Stimulated activated CD8-positive, alpha-beta memory T cell treated with anti-CD3 and anti-CD28 coated beads, Interleukin-7, amount 100 ng/mL, for 4 hours (primary cell): ENCODE data around the gene ADGRG3.
A peak's percentile ranks its signal among the peaks of the same experiment; 100 is the strongest.

ENCODE experiments used
- DNase-seq, 2 donors: peaks; one replicate each; pipeline ENCODE4 v3.0.0-alpha.2; 2020; ENCODE audit warnings: low read depth in 2 of 2

Gene ADGRG3, protein sequence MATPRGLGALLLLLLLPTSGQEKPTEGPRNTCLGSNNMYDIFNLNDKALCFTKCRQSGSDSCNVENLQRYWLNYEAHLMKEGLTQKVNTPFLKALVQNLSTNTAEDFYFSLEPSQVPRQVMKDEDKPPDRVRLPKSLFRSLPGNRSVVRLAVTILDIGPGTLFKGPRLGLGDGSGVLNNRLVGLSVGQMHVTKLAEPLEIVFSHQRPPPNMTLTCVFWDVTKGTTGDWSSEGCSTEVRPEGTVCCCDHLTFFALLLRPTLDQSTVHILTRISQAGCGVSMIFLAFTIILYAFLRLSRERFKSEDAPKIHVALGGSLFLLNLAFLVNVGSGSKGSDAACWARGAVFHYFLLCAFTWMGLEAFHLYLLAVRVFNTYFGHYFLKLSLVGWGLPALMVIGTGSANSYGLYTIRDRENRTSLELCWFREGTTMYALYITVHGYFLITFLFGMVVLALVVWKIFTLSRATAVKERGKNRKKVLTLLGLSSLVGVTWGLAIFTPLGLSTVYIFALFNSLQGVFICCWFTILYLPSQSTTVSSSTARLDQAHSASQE

DNA sequence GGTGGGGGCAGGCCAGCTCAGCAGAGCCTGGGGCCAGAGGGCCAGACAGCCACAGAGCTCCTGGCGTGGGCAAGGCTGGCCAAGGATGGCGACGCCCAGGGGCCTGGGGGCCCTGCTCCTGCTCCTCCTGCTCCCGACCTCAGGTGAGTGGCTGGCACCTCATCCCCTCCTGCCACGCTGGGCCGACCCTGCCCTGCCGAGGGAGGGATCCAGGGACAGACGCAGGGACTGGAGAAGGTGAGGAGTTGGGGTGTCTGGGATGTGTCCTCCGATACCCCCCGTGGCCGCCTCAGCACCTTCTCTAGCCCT is at the start of gene ADGRG3:
TSS of gene ADGRG3 (plus strand) at position 44 of the 309 bp plus-strand sequence. CDS start at position 86, 42 bp downstream.
- no peak for DNase-seq

DNA sequence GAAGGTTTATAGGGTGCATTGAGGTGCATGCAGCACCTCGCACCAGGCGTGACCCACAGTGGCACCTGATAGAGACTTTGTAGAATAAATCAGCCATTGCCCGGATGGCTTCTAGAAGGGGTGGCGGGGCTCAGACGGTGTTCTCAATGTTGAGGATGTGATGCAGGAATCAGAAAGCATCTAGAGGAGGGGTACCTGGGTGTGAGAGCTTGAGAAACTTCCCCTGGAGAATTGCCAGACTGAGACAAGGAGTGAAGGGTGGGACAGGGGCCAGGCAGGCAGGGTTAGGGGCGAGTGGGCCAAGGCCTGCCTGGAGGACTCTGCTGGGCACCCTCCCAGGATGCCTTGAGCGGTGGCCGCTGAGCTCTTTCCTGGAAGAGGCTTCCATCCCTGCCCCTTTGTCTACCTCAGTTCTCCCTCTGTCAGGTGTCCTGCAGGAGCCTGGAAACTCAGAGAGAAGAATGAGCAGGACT is 48.9 kb upstream of the ADGRG3 start:
- DNase-seq = no peak

DNA sequence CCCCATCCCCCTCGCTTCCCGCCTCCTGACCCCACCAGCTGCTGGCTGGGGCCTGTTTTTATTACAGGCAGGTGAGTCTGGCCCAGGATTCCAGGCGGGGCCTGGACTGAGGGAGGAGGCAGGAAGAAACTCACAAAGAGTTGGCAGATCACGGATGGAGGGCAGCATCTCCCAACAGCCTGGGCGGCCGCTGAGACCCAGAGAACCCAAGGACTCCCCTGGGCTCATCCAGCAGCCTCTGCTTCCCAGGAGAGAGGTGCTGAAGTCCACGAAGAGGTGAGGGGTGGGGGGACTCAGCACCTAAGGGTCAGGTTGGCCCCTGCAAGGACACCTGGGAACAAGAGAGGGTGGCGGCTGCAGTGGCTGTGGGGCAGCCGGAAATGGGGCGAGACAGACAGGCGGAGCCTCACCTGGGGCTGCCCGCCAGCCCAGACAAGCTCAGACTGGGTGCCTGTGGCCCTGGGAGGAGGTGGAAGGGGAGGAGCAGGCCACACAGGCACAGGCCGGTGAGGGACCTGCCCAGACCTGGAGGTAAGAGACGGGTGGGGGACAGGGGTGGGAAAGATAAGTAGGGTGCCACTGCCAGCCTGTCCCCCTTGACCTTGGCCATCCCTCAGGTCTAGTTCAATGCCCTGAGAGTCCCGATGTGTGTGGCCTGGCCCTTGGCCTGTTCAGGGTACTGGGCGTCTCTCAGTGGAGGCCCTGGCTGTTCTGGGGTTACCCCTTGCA is 48.3 kb upstream of the ADGRG3 start:
- no peak for DNase-seq

DNA sequence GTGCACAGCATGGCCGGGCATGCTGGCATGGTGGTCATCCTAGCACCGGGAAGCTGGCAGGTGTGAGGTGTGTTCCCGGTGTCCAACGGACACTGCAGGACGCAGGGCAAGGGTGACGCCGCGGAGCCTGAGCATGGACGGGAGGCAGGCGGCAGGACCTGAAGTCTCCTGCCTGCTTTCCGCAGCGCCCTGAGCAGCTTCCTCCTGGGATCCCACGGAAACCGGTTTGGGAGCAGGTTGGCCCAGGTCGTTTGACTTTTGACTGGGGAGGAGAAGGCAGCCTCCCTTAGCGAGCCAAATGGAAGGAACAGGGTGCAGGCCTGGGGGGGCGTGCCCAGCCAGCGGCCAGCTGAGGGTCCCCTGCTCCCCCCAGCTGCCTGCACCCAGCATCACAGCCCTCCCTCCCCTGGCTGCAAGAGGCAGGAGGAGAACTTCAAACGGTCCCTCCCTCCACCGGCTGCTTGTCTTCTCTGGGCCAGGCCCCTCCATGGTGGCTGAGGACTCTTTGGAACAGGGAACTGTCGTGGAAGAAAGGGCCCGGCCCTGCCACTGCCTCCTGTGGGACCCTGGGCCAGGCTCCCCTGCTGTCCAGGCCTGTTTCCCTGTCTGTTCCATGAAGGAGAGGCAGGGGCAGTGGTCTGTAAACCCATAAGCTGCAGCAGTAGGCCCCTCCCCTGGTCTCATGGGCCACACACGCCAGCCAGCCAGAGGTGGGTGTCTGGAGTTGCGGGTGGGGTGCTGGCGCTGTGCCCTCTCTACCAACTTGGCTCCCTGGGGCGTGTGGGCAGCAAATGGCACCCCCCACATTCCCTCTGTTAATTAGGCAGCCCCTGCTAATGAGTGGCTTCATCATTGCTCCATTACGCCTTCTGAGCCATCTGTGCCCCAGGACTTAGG is 47.5 kb upstream of the ADGRG3 start:
- DNase-seq = no peak

DNA sequence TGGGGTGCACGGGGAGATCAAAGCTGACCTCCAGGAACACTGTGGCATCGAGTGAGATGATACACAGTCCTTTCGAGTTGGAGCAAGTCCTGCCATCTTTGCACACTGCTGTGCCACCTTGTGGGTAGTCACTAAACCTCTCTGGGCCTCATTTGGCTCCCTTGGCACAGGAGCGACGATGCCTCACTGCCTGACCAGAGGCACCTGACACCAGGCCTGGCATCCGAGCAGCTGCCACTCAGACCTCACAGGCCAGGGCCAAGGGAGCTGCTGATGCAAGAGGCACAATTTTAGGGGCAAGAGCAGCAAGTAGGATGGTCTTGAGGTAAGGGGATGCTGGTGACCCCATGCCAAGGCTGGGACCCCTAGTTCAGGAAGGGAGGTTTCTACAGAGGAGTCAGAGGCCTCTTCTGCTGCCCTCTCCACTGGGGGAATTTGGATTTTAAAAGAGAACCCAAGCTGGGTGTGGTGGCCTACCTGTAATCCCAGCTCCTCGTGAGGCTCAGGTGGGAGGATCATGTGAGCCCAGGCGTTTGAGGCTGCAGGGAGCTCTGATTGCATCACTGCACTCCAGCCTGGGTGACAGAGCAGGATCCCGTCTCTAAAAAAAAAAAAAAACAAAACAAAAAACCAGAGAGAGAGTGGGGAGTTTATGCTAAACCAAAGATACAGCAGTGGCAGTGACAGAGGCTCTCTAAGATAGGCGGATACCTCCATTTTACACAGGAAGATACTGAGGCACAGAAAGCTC is 46.4 kb upstream of the ADGRG3 start:
- no peak for DNase-seq

DNA sequence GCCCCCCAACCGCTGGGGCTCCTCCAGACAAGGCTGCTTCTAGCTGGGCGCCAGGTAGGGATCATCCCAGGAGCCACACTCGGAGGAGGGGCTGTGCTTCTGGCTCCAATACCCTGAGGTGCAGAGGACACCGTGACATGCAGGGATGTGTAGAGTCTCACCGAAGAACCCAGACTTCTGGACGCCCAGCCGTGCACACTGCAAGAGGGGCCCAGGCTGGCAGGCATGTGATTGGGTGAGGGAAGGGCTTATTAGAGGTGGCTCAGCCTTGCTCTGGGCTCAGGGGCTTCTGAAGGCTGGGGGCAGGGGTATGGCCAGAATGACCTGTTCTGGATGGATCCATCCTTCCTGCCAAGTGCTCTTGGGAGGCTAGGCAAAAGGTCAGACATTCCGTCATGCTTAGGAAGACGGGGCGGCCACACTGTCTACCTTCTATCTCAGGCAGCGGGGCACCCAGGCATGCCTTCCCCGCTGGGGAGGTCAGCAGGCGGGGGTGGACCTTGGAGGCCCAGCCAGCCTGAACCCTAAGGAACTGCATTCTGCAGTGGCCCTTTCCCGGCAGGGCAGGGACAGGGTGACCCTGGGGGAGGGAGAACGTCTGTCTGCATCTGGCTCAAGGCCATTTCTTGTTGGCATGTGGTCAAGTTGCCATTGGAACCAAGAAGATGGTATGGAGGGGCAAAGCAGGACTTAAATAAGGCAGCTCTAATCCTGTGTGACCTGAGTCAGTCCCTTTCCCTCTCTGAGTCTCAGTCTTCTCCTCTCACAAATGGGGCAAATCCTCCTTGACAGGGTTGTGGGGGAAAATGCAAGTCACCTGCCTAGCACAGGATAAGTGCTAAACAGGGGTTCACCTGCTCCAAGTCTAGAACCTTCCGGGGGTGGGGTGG is 45.5 kb upstream of the ADGRG3 start:
- no peak for DNase-seq

DNA sequence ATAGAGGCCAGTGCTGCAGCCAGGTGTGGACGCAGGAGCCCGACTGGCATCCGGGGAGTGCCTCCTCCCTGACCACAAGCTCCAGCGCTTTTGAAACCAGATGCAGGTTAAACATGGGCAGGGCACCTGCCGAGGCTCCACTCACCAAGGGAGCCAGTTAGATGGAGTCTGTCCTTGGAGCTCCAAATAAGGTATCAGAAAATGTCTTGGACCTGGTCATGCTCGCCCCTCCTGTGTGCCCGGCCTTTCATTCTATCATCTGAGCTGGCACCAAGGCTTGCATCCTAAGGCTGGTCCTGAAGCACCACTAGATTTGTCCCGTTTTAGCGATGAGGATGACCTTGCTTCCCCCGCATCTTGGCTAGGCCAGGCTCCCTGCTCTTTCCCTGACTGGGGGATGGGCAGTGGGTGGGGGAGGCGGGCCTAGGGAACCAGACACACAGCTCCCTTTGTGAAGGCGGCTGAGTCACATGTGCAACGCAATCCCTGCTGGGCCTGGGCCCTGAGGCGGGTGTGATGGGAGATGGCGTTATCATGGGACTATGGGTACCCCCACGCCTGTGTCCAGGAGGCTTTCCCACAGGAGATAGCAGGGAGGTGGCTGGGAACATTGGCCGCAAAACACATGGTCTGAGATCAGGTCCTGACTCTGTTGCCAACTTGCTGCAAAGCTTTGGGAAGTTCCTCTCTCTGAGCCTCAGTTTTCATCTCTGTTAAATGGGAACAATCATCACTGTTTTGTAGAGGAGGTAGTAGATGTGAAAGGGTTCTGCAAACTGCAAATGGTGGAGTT is 44.7 kb upstream of the ADGRG3 start:
- DNase-seq = no peak

DNA sequence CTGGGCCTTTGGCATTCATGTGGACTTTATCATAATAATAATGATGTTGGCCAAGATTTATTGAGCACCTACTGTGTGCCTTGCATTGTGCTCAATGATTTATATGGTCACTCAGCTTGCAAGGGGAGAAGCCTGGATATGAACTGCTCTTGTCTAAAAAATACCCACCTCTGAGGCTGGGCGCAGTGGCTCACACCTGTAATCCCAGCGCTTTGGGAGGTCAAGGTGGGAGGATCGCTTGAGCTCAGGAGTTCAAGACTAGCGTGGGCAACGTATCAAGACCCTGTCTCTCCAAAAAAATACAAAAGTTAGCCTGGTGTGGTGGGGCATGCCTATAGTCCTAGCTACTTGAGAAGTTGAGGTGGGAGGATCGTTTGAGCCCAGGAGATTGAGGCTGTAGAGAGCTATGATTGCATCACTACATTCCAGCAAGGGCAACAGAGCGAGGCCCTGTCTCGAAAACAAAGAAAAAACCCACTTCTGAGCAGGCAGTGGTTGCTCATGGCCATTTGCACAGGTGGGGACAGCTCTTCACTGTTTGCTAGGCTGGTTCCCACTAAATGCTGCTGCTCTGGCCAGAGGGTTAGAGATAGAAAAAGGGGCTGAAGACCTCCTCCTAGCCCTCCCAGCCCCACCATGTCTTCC is 43.9 kb upstream of the ADGRG3 start:
- no peak for DNase-seq

DNA sequence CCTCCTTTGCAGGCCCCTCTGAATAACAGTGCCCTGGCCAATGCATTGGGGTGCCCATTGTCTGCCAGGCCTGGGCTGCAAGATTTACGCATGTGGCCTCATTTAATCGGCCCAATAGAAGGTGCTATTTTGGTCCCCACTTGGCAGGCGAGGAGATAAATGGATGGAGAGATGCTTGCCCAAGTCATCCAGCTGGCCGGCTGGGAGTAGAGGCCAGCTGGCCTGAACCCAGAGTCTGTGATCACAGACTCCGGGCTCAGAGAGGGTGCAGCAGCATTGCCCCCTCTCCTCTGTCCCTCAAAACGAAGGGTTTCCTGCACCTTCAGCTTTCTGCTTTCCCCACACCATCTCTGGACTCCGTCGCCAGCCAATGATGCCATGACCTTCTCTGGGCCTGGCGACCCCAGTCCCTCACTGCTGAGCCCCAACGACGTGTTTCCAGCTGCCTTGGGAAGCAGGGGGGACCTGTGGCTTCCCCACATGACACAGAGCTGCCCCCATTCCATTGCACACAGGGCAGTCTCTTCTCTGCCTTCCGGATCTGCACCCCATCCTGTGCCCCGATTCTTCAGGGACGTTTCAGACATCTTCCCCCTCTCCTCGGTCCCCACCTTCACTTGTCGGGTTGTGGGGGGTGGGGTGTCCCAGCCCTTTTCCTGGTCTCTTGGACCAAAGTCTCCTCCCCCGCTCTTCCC is 43.2 kb upstream of the ADGRG3 start:
- DNase-seq = no peak

DNA sequence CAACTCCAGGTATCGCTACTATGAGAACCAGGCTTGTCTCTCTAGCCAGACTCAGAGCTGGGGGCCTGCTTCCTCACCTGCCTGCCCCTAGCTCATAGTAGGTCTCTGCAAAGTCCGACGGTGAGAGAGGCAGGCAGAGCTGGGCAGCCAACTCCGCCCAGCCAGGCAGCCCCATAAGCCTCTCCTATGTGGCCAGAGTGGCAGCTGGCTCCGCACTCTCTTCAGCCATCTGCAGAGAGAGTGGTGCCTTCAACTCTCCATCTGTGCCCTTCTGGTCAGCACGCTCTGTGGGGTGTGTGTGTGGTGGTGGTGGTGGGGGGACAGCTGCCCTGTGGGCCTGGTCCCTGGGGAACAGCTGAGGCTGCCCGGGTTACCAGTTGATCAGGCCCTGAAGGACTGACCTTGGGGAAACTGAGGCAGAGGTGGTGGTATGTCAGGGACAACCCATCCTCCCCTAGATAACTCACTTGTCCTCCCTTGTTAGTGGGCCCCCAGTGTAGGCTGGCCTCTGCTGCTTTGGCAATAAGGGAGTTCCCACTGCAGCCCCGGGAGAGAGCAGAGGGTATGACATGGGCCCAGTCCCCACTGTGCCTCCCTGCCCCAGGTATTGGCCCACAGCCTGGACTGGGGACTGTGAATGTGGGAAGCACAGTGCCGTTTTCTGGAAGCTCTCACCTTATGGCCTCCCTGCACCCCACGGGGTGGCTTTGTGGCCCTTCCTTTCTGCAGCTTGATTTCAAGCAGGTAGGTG is 41.5 kb upstream of the ADGRG3 start:
- no peak for DNase-seq

DNA sequence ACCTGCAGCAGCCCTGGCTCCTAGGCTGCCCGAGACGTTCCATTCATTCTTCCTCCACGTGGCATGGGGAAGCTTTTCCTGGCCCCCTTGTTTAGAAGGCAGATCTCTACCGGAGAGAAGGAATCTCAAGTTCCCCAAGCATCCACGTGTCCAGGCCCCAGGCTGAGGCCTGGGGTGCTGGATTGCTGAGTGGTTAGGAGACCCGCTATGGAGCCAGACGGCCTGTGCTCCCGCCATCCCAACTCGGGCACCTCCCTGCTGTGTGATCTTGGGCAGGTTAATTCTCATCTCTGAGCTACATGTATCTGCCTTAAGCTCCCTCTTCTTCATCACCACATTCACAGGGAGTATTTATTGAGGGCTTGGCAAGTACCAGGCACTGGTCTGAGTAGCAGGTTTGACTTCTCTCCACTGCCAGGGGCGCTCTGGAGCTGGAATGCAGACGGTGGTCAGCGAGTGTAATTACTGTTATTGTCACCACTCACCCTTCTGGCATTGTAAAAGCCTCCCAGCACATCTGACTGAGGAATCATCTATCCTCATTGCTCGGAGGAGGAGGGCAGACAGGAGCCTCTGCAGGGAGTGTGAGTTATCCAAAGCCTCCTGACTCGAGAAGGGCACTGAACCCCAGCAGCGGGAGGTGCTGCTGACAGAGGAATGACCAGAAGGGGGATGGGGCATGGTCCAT is 40.8 kb upstream of the ADGRG3 start:
- DNase-seq = no peak

DNA sequence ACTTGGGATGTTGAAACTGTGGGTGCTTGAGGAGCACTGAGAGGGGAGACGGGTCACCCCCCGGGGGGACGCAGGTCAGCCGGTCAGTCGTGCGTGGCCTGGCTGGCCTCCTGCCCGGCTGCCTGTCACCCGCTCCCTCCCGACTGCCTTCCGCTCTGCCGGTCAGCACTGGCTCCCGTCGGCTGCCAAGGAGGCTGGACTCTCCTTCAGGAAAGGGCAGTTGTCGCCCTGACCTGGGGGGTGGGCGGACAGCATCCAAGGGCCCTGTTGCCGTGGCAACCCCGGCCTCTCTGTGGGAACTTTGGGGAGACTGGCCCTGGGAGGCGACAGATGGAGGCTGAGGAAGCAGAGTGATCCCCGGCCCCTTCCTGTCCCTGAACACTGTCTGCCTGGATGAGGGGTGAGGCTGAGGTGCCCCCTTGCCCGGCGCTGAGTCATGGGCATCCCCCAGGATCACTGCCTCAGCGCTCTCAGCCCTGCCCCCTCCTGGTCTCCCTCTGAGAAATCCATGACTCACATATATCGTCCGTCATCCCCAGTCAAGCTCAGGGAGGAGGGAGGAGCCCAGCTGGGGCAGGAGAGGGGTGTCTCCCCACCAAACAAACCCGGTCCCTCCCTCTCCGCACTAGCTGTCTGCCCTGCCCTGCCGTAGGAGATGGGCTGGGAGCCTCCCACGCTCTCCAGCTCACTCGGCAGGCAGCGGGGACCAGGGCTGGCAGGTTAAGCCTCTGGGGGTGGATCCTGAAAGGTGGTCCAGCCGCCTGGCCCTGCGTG is 39.9 kb upstream of the ADGRG3 start, which contains the start of gene ADGRG1:
TSS of gene ADGRG1 (plus strand) at position 623 of the 774 bp plus-strand sequence. CDS start 21,658 bp downstream, outside the sequence.
- peak in 1 of 2 donors; percentile 49 for DNase-seq

DNA sequence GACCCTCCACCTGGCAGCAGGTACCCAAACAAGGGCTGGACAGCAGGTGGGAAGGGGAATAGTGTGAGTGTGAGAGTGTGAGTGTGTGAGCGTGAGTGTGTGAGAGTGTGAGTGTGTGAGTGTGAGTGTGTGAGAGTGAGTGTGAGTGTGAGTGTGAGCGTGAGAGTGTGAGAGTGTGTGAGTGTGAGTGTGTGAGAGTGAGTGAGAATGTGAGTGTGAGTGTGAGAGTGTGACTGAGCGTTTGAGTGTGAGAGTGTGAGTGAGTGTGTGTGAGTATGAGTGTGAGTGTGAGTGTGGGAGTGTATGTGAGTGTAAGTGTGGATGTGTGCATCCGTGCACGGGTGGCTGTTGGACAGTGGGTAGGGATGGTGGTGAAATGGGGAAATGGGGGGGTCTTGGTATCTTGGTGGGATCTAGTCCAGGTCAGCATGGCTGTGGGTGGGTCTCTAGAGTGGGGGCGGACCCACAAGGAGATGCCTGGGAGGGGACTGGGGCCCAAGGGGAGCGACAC is 39.3 kb upstream of the ADGRG3 start:
- no peak for DNase-seq

DNA sequence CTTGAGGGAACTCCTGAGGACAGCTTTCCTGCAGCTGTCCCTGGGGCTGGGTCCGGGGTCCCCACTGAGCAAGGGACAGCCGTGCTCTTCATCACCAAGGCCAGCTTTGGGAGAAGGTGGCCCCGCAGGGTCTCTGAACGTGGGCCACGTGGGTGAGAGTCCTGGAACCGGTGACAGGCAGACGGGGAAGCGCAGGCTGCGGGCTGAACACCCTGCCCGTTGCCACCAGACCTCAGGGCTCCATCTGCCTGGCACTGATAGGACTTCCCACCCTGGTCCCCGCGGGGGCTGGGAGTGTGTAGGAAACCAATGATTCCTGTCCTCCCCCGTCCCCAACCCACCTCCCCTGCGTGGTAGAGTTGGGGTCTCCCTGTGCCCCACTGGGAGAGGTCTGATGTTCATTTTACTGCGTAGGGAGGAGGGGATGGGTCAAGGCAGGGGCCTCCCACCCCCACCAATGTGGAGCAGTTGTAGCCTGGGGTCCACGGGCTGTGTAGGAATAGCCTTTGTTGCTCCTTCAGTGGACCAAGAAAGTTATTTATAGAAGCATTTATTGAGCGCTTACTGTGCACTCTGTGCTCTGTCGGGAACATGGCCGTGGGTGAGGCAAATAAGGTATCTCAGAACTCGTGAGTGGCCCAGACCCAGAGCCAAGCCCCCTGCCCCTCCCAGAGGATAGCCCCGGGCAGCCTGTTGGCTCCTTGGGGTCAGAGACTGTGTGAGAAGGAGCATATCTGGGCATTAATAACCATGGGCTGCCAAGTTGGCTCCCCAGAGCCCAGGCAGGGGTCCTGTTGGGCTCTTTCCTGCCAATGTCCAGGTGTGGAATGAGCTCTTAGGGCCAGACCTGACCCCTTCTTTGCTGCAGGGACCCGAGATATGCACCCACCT is 38.3 kb upstream of the ADGRG3 start:
- no peak for DNase-seq

DNA sequence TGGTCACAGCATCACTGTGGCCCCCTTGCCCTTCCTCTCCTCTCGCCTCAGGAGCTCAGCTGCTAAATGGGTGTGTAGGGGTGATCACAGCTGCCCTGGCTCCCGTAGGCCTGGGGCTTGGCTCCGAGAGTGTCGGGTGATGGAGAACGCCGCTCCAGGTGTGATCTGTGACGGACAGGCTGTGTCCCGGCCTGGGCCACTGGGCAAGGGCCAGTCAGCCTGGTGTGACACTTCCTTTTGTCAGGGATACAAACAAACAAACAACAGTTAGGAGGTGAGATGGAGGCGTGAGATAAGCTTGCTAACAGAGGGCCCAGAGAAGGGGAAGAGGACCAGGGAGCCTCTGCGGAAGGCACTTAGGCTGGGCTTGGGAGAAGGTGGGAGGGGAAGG is 37.7 kb upstream of the ADGRG3 start:
- no peak for DNase-seq
